HG02571 (cell line): ENCODE results near the gene RNF11.

ENCODE experiments used
- ATAC-seq: cut with Tn5 transposase; IDR thresholded peaks from one replicate; pipeline ENCODE4 v1.9.1; 2021; ENCODE audit warnings: mild to moderate bottlenecking, moderate library complexity; ENCODE audit not compliant: unreplicated experiment

Gene RNF11

GRCh38 chr1:51263147-51263877 lies 27.2 kb downstream of the RNF11 start:
- ATAC-seq, result no peak

- no peak for ATAC-seq
Observed at GRCh38 chr1:51264451-51264850, 28.4 kb downstream of the RNF11 start.

GRCh38 chr1:51265618-51266017 lies 29.5 kb downstream of the RNF11 start:
- ATAC-seq, result no peak

GRCh38 chr1:51266181-51266580 lies 30.1 kb downstream of the RNF11 start:
- no peak for ATAC-seq

GRCh38 chr1:51266791-51267190 lies 30.7 kb downstream of the RNF11 start:
- no peak for ATAC-seq

- no peak for ATAC-seq
Observed at GRCh38 chr1:51268634-51269033, 32.6 kb downstream of the RNF11 start.

- ATAC-seq, result no peak
Observed at GRCh38 chr1:51270751-51271150, 34.7 kb downstream of the RNF11 start.

- no peak for ATAC-seq
Observed at GRCh38 chr1:51272916-51273315, 36.8 kb downstream of the RNF11 start.

GRCh38 chr1:51274676-51275075 lies 38.6 kb downstream of the RNF11 start:
- no peak for ATAC-seq

GRCh38 chr1:51276286-51276685 lies 40.2 kb downstream of the RNF11 start:
- ATAC-seq, result no peak

- ATAC-seq, result no peak
Observed at GRCh38 chr1:51280321-51280978, 44.4 kb downstream of the RNF11 start.

GRCh38 chr1:51281807-51282206 lies 45.7 kb downstream of the RNF11 start:
- no peak for ATAC-seq

- no peak for ATAC-seq
Observed at GRCh38 chr1:51282605-51283004, 46.5 kb downstream of the RNF11 start.

- ATAC-seq, result no peak
Observed at GRCh38 chr1:51283979-51284378, 47.9 kb downstream of the RNF11 start.

- ATAC-seq, result no peak
Observed at GRCh38 chr1:51284487-51284954, 48.4 kb downstream of the RNF11 start.

GRCh38 chr1:51285055-51285454 lies 49.0 kb downstream of the RNF11 start:
- ATAC-seq, result peak; percentile 87

GRCh38 chr1:51287966-51288365 lies 51.9 kb downstream of the RNF11 start:
- ATAC-seq, result no peak

- no peak for ATAC-seq
Observed at GRCh38 chr1:51288578-51288977, 52.5 kb downstream of the RNF11 start.

- no peak for ATAC-seq
Observed at GRCh38 chr1:51289676-51290488, 53.8 kb downstream of the RNF11 start.

GRCh38 chr1:51290489-51290847 lies 54.4 kb downstream of the RNF11 start:
- no peak for ATAC-seq

GRCh38 chr1:51293898-51294515 lies 57.9 kb downstream of the RNF11 start:
- no peak for ATAC-seq
